DND-41 (cell line): Measurements from ENCODE around the gene THRB.

ENCODE experiments used
- ATAC-seq: fragments of 200-7000 bp; cut with Tn5 transposase; 3 replicates; pipeline ENCODE4 v1.9.1; 2021; ENCODE audit warnings: low read depth; ENCODE audit not compliant: insufficient read depth
- DNase-seq: peaks from one replicate; pipeline ENCODE4 v3.0.0-alpha.2; 2020
- H2AFZ ChIP-seq: 2 replicates; pipeline ENCODE4 v1.6.0; 2012; ENCODE audit warnings: low read depth, low read length
- H3K27ac ChIP-seq: 2 replicates; pipeline ENCODE4 v1.5.1; 2012; ENCODE audit warnings: low read length, inconsistent platforms
- H3K27me3 ChIP-seq: fragments of 200-600 bp; sonication (generic); 2 replicates; pipeline ENCODE4 v1.6.0; 2012; ENCODE audit warnings: low read length, mild to moderate bottlenecking, inconsistent platforms; ENCODE audit not compliant: insufficient read depth, poor library complexity
- H3K36me3 ChIP-seq: 2 replicates; pipeline ENCODE4 v1.5.1; 2012; ENCODE audit warnings: low read length, inconsistent platforms; ENCODE audit not compliant: insufficient read depth
- H3K4me1 ChIP-seq: 2 replicates; pipeline ENCODE4 v1.5.1; 2012; ENCODE audit warnings: mild to moderate bottlenecking, low read length; ENCODE audit not compliant: insufficient read depth
- H3K4me2 ChIP-seq: 2 replicates; pipeline ENCODE4 v1.6.0; 2012; ENCODE audit warnings: mild to moderate bottlenecking, moderate library complexity, low read length, inconsistent platforms; ENCODE audit not compliant: insufficient read depth
- H3K4me3 ChIP-seq, 2 experiments: fragments of 200-600 bp in 1 of 2; shearing (Covaris generic) in 1 of 2; 2 replicates each; pipeline ENCODE4 v1.5.1; 2012 to 2016; ENCODE audit warnings: inconsistent platforms in 2 of 2, low read length in 2 of 2, mild to moderate bottlenecking in 2 of 2, low read depth in 1 of 2, moderate library complexity in 1 of 2
- H3K79me2 ChIP-seq: 2 replicates; pipeline ENCODE4 v1.6.0; 2012; ENCODE audit warnings: low read length, inconsistent platforms; ENCODE audit not compliant: insufficient read depth
- H3K9ac ChIP-seq: 2 replicates; pipeline ENCODE4 v1.6.0; 2012; ENCODE audit warnings: low read depth, mild to moderate bottlenecking, inconsistent platforms, low read length, moderate library complexity
- H3K9me3 ChIP-seq: 2 replicates; pipeline ENCODE4 v1.5.1; 2012; ENCODE audit warnings: low read length, moderate library complexity, mild to moderate bottlenecking, inconsistent platforms; ENCODE audit not compliant: insufficient read depth, severe bottlenecking
- H4K20me1 ChIP-seq: 2 replicates; pipeline ENCODE4 v1.6.0; 2012; ENCODE audit warnings: low read length; ENCODE audit not compliant: insufficient read depth
- CTCF ChIP-seq: IDR thresholded peaks from 2 replicates; pipeline ENCODE4 v1.5.1; 2012; ENCODE audit warnings: borderline replicate concordance, low read length, moderate library complexity, mild to moderate bottlenecking; ENCODE audit not compliant: poor library complexity, severe bottlenecking; ENCODE audit errors: extremely low read depth
- EZH2 ChIP-seq: IDR thresholded peaks from 3 replicates; pipeline ENCODE4 v1.6.1; 2012; ENCODE audit warnings: borderline replicate concordance, low read depth, mild to moderate bottlenecking, moderate library complexity, low read length, inconsistent platforms; ENCODE audit not compliant: severe bottlenecking

Gene THRB

GRCh38 chr3:24521420-24522145 lies 26.9 kb upstream of the THRB start:
- TF ChIP-seq CTCF (no peak), EZH2 (no peak)
- no peak overlapping the region for H3K9ac ChIP-seq
- H2AFZ ChIP-seq = no peak overlapping the region
- H3K4me2 ChIP-seq = no peak overlapping the region
- no peaks in the 10 kb centered on the region for H3K79me2 ChIP-seq
- no peaks in the 10 kb centered on the region for H4K20me1 ChIP-seq
- no peaks in the 10 kb centered on the region for H3K9me3 ChIP-seq
- no peaks in the 10 kb centered on the region for H3K27me3 ChIP-seq
- H3K36me3 ChIP-seq = no peaks in the 10 kb centered on the region
- ATAC-seq (no peak), DNase-seq (no peak)
- no peaks in the 10 kb centered on the region for H3K4me1 ChIP-seq
- H3K27ac ChIP-seq = no peak overlapping the region
- no peak overlapping the region for H3K4me3 ChIP-seq

- H3K79me2 ChIP-seq = no peaks in the 10 kb centered on the region
- DNase-seq = no peak
- no peak overlapping the region for H3K9ac ChIP-seq
- no peaks in the 10 kb centered on the region for H3K9me3 ChIP-seq
- no peaks in the 10 kb centered on the region for H4K20me1 ChIP-seq
- no peak for ATAC-seq
- H3K4me2 ChIP-seq = no peak overlapping the region
- H3K27ac ChIP-seq = no peak overlapping the region
- no peaks in the 10 kb centered on the region for H3K36me3 ChIP-seq
- H3K27me3 ChIP-seq = no peaks in the 10 kb centered on the region
- H3K4me3 ChIP-seq = no peak overlapping the region
- no peak overlapping the region for H2AFZ ChIP-seq
- H3K4me1 ChIP-seq = no peaks in the 10 kb centered on the region
- TF ChIP-seq EZH2 (no peak), CTCF (no peak)
These were observed 26.3 kb upstream of the THRB start for GRCh38 chr3:24520976-24521419.

- no peak for ATAC-seq
- no peak overlapping the region for H3K4me3 ChIP-seq
- no peaks in the 10 kb centered on the region for H3K36me3 ChIP-seq
- no peaks in the 10 kb centered on the region for H3K4me1 ChIP-seq
- H3K9ac ChIP-seq = no peak overlapping the region
- no peaks in the 10 kb centered on the region for H3K9me3 ChIP-seq
- no peaks in the 10 kb centered on the region for H3K27me3 ChIP-seq
- no peaks in the 10 kb centered on the region for H3K79me2 ChIP-seq
- no peaks in the 10 kb centered on the region for H4K20me1 ChIP-seq
- H2AFZ ChIP-seq = no peak overlapping the region
- DNase-seq = no peak
- H3K27ac ChIP-seq = no peak overlapping the region
- TF ChIP-seq EZH2 (no peak), CTCF (no peak)
- H3K4me2 ChIP-seq = no peak overlapping the region
These were observed 25.4 kb upstream of the THRB start for GRCh38 chr3:24520101-24520495.
